Keratinocyte (primary cell): ENCODE measurements around the gene SP110. TPM values are rescaled to one million over a fixed set of nuclear protein-coding genes. Genes with fewer than 3 reads are reported as not detected.

Source experiments
- DNase-seq: peaks from one replicate; pipeline ENCODE4 v3.0.0-alpha.2; 2011; ENCODE audit warnings: low read depth, missing footprints, low spot score
- FAIRE-seq: peaks from 2 replicates; lab custom pipeline; 2011; peaks lifted over from hg19 to GRCh38; lab: Jason Lieb, UNC
- H2AFZ ChIP-seq: 2 replicates; pipeline ENCODE4 v1.6.0; 2012; ENCODE audit warnings: low read length, control low read depth, inconsistent platforms; ENCODE audit not compliant: control insufficient read depth
- H3K27ac ChIP-seq: 2 replicates; pipeline ENCODE4 v1.5.1; 2011; ENCODE audit warnings: low read length; ENCODE audit not compliant: control insufficient read depth, insufficient read depth
- H3K27me3 ChIP-seq: 3 replicates; pipeline ENCODE4 v1.6.0; 2011; ENCODE audit warnings: low read length; ENCODE audit not compliant: control insufficient read depth, insufficient read depth; ENCODE audit errors: extremely low read depth
- H3K36me3 ChIP-seq, 2 experiments: 2 replicates in 1 of 2; 3 replicates in 1 of 2; pipeline ENCODE4 v1.5.1; 2011; ENCODE audit warnings: low read length in 2 of 2, mild to moderate bottlenecking in 1 of 2; ENCODE audit not compliant: control insufficient read depth in 2 of 2, insufficient read depth in 2 of 2; ENCODE audit errors: extremely low read depth in 1 of 2
- H3K4me1 ChIP-seq: 3 replicates; pipeline ENCODE4 v1.5.1; 2011; ENCODE audit warnings: low read length; ENCODE audit not compliant: control insufficient read depth, insufficient read depth; ENCODE audit errors: extremely low read depth
- H3K4me2 ChIP-seq: 3 replicates; pipeline ENCODE4 v1.6.0; 2011; ENCODE audit warnings: low read depth, low read length; ENCODE audit not compliant: control insufficient read depth, insufficient read depth; ENCODE audit errors: extremely low read depth
- H3K4me3 ChIP-seq, 3 experiments: fragments of 200-600 bp in 1 of 3; sonication (generic) in 1 of 3; 2 replicates in 2 of 3; 3 replicates in 1 of 3; pipeline ENCODE4 v1.5.1; 2011 to 2016; ENCODE audit warnings: low read length in 3 of 3, mild to moderate bottlenecking in 3 of 3, control low read depth in 2 of 3, inconsistent platforms in 1 of 3, low read depth in 1 of 3, mixed read lengths in 1 of 3, mixed run types in 1 of 3, moderate library complexity in 1 of 3; ENCODE audit not compliant: control insufficient read depth in 2 of 3, insufficient read depth in 2 of 3; ENCODE audit errors: extremely low read depth in 1 of 3
- H3K79me2 ChIP-seq: 2 replicates; pipeline ENCODE4 v1.6.0; 2012; ENCODE audit warnings: low read length; ENCODE audit not compliant: control insufficient read depth, insufficient read depth
- H3K9ac ChIP-seq: 3 replicates; pipeline ENCODE4 v1.6.0; 2011; ENCODE audit warnings: low read length; ENCODE audit not compliant: control insufficient read depth, insufficient read depth; ENCODE audit errors: extremely low read depth
- H3K9me1 ChIP-seq: 3 replicates; pipeline ENCODE4 v1.6.0; 2011; ENCODE audit warnings: low read length; ENCODE audit not compliant: control insufficient read depth, insufficient read depth; ENCODE audit errors: extremely low read depth
- H3K9me3 ChIP-seq: 2 replicates; pipeline ENCODE4 v1.5.1; 2012; ENCODE audit warnings: low read depth, low read length; ENCODE audit not compliant: control insufficient read depth
- H4K20me1 ChIP-seq: 3 replicates; pipeline ENCODE4 v1.6.0; 2011; ENCODE audit warnings: low read length; ENCODE audit not compliant: control insufficient read depth, insufficient read depth; ENCODE audit errors: extremely low read depth
- EZH2 ChIP-seq: IDR thresholded peaks from one replicate; pipeline ENCODE4 v1.6.1; 2012; ENCODE audit warnings: inconsistent platforms, mild to moderate bottlenecking, low read length, moderate library complexity
- dilution Hi-C: fragments of 300-500 bp; cut with MboI; formaldehyde crosslinking; loops from one replicate; pipeline ENCODE4 v1.7.0; 2020; ENCODE audit warnings: low sequenced_read_pairs; ENCODE audit not compliant: extremely low pct_ligation_motif_present
- polyA plus RNA-seq, 5 experiments: library from polyadenylated mRNA; depleted of rRNA in 3 of 5; stranded (reverse) in 3 of 5; stranded (forward) in 1 of 5; unstranded in 1 of 5; fragments of >200 nt; gene quantifications; 1 replicate in 1 of 5; 2 replicates in 3 of 5; 3 replicates in 1 of 5; pipeline versions ENCODE4 v1.2.1 to v1.2.3, GENCODE V29; 2011 to 2012; ENCODE audit warnings: missing spikeins in 2 of 5, low read depth in 1 of 5, low replicate concordance in 1 of 5
- TF ChIP-seq, protein P1 (sequence below), 3 experiments: IDR thresholded peaks in 1 of 3; conservative IDR thresholded peaks in 1 of 3; optimal IDR thresholded peaks in 1 of 3; 2 replicates in 2 of 3; 3 replicates in 1 of 3; pipeline versions ENCODE3 to v1.5.1; 2011; ENCODE audit warnings: low read length in 3 of 3, mild to moderate bottlenecking in 3 of 3, moderate library complexity in 2 of 3, control low read depth in 1 of 3, inconsistent platforms in 1 of 3; ENCODE audit not compliant: insufficient read depth in 2 of 3; ENCODE audit errors: extremely low read depth in 1 of 3

Gene SP110
- polyA plus RNA-seq, 1 donor (not counting 4 experiments of a cell fraction or from before 2014, with no cell fraction given), result 26.5 TPM

GRCh38 chr2:230203110-230203676 lies 16.6 kb downstream of the SP110 start:
- H3K4me3 ChIP-seq, result no peak overlapping the region
- TF ChIP-seq, protein P1, sequence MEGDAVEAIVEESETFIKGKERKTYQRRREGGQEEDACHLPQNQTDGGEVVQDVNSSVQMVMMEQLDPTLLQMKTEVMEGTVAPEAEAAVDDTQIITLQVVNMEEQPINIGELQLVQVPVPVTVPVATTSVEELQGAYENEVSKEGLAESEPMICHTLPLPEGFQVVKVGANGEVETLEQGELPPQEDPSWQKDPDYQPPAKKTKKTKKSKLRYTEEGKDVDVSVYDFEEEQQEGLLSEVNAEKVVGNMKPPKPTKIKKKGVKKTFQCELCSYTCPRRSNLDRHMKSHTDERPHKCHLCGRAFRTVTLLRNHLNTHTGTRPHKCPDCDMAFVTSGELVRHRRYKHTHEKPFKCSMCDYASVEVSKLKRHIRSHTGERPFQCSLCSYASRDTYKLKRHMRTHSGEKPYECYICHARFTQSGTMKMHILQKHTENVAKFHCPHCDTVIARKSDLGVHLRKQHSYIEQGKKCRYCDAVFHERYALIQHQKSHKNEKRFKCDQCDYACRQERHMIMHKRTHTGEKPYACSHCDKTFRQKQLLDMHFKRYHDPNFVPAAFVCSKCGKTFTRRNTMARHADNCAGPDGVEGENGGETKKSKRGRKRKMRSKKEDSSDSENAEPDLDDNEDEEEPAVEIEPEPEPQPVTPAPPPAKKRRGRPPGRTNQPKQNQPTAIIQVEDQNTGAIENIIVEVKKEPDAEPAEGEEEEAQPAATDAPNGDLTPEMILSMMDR (optimal IDR thresholded peaks at IDR 0.05 in 1 of 3, IDR thresholded peaks at IDR 0.05 in 1 of 3, conservative IDR thresholded peaks at IDR 0.05 in 1 of 3; ENCODE audit: extremely low read depth in 1 of 3, insufficient read depth in 2 of 3, low read length in 3 of 3), result no peak
- TF ChIP-seq EZH2, result no peak
- no peaks in the 10 kb centered on the region for H3K79me2 ChIP-seq
- no peak for FAIRE-seq
- no peak overlapping the region for H3K9ac ChIP-seq
- dilution Hi-C loops, result no loop called here
- H2AFZ ChIP-seq, result no peak overlapping the region
- peaks cover 0 to 39% of the 10 kb centered on the region in 2 experiments for H3K36me3 ChIP-seq
- no peaks in the 10 kb centered on the region for H4K20me1 ChIP-seq
- no peak overlapping the region for H3K4me2 ChIP-seq
- no peaks in the 10 kb centered on the region for H3K9me3 ChIP-seq
- H3K27ac ChIP-seq, result no peak overlapping the region
- H3K9me1 ChIP-seq, result no peaks in the 10 kb centered on the region
- no peaks in the 10 kb centered on the region for H3K4me1 ChIP-seq
- H3K27me3 ChIP-seq, result no peaks in the 10 kb centered on the region
- DNase-seq, result no peak

- H3K36me3 ChIP-seq, result peaks cover 0 to 35% of the 10 kb centered on the region in 2 experiments
- no peak overlapping the region for H3K9ac ChIP-seq
- dilution Hi-C loops, result no loop called here
- FAIRE-seq, result no peak
- no peaks in the 10 kb centered on the region for H3K9me1 ChIP-seq
- no peak overlapping the region for H3K4me2 ChIP-seq
- no peaks in the 10 kb centered on the region for H3K9me3 ChIP-seq
- H3K79me2 ChIP-seq, result no peaks in the 10 kb centered on the region
- no peak overlapping the region for H2AFZ ChIP-seq
- H3K27me3 ChIP-seq, result no peaks in the 10 kb centered on the region
- no peak for TF ChIP-seq EZH2
- TF ChIP-seq, protein P1 (optimal IDR thresholded peaks at IDR 0.05 in 1 of 3, IDR thresholded peaks at IDR 0.05 in 1 of 3, conservative IDR thresholded peaks at IDR 0.05 in 1 of 3; ENCODE audit: extremely low read depth in 1 of 3, insufficient read depth in 2 of 3, low read length in 3 of 3), result no peak
- H3K27ac ChIP-seq, result no peak overlapping the region
- no peaks in the 10 kb centered on the region for H4K20me1 ChIP-seq
- no peaks in the 10 kb centered on the region for H3K4me1 ChIP-seq
- no peak overlapping the region for H3K4me3 ChIP-seq
- DNase-seq, result no peak
Observed at GRCh38 chr2:230202430-230203109, 17.2 kb downstream of the SP110 start.
